Neural cell (in vitro differentiated cells): ENCODE measurements around the gene ME2.

Source experiments
- CTCF ChIP-seq: fragments of 450-650 bp; IDR thresholded peaks from 2 replicates; pipeline ENCODE4 v1.5.1; 2014; ENCODE audit warnings: antibody characterized with exemption, mild to moderate bottlenecking, moderate library complexity; ENCODE audit not compliant: poor library complexity, severe bottlenecking
- POLR2AphosphoS5 ChIP-seq: IDR thresholded peaks from 2 replicates; pipeline ENCODE4 v1.6.1; 2012
- SMC3 ChIP-seq: fragments of 450-650 bp; conservative IDR thresholded peaks from 2 replicates; pipeline ENCODE4 v1.6.1; 2014; ENCODE audit warnings: antibody characterized with exemption, mild to moderate bottlenecking, moderate library complexity; ENCODE audit not compliant: poor library complexity

GRCh38 chr18:50875966-50876536 lies 2.9 kb upstream of the ME2 start:
- TF ChIP-seq CTCF (no peak), POLR2AphosphoS5 (no peak), SMC3 (no peak)
